K562 (cell line): ENCODE measurements around the gene DNAJB4. TPM values are rescaled to one million over a fixed set of nuclear protein-coding genes. Genes with fewer than 3 reads are reported as not detected.

Experiments used
- ATAC-seq: fragments of 200-7000 bp; cut with Tn5 transposase; 3 replicates; pipeline ENCODE4 v1.9.1; 2020; ENCODE audit warnings: moderate library complexity
- BruUV-seq: library from RNA; stranded (reverse); fragments of 400-500 nt; replicated peaks from 2 replicates; lab custom pipeline; 2021; lab: Mats Ljungman, UMichigan
- CTCF ChIA-PET: fragments of 300-600 bp; formaldehyde crosslinking; extraction: SDS; loops from one replicate; lab custom pipeline; 2021; ENCODE audit warnings: low intra/inter-chr PET ratio; lab: Yijun Ruan, JAX
- POLR2A ChIA-PET: fragments of 300-600, 350-650 bp; sonication (Branson Sonifier 250); formaldehyde crosslinking; extraction: SDS; loops from one replicate; lab custom pipeline; 2021; ENCODE audit warnings: antibody characterized with exemption, inconsistent platforms; lab: Yijun Ruan, JAX
- DNase-seq, 4 experiments: peaks; one replicate each; pipeline versions ENCODE4 v3.0.0 to v3.0.0-alpha.2; 2011 to 2018; ENCODE audit warnings: low spot score in 3 of 4, mixed read lengths in 3 of 4; ENCODE audit errors: extremely low read depth in 1 of 4
- FAIRE-seq: peaks from 2 replicates; lab custom pipeline; 2011; peaks lifted over from hg19 to GRCh38; lab: Jason Lieb, UNC
- H2AFZ ChIP-seq: 2 replicates; pipeline ENCODE4 v1.6.0; 2011; ENCODE audit warnings: low read depth, low read length, control low read depth, inconsistent platforms
- H3K27ac ChIP-seq: fragments of 200-600 bp; 3 replicates; pipeline ENCODE4 v1.8.0; 2011; ENCODE audit warnings: low read depth, mild to moderate bottlenecking, control low read depth, inconsistent platforms, low read length, moderate library complexity, mixed read lengths; ENCODE audit errors: extremely low read depth
- H3K27me3 ChIP-seq, 2 experiments: fragments of 300-600 bp in 1 of 2; 2 replicates in 1 of 2; 3 replicates in 1 of 2; pipeline versions ENCODE4 v1.6.0 to v1.8.0; 2011; ENCODE audit warnings: inconsistent platforms in 2 of 2, low read length in 2 of 2, mild to moderate bottlenecking in 1 of 2, mixed read lengths in 1 of 2, moderate library complexity in 1 of 2; ENCODE audit not compliant: control insufficient read depth in 2 of 2, insufficient read depth in 2 of 2
- H3K36me3 ChIP-seq: fragments of 300-600 bp; 3 replicates; pipeline ENCODE4 v1.8.0; 2011; ENCODE audit warnings: mild to moderate bottlenecking, low read length, inconsistent platforms; ENCODE audit not compliant: control insufficient read depth, insufficient read depth
- H3K4me1 ChIP-seq, 2 experiments: fragments of 200-600 bp in 1 of 2; replicated peaks in 1 of 2; 2 replicates in 1 of 2; 3 replicates in 1 of 2; pipeline versions ENCODE4 v1.5.1 to v1.8.0; 2011; ENCODE audit warnings: inconsistent platforms in 2 of 2, low read length in 2 of 2, mild to moderate bottlenecking in 1 of 2, mixed read lengths in 1 of 2, moderate library complexity in 1 of 2; ENCODE audit not compliant: control insufficient read depth in 2 of 2, insufficient read depth in 2 of 2
- H3K4me2 ChIP-seq: 2 replicates; pipeline ENCODE4 v1.6.1; 2011; ENCODE audit warnings: low read length, control low read depth, inconsistent platforms, mixed read lengths; ENCODE audit not compliant: insufficient read depth
- H3K4me3 ChIP-seq: fragments of 200-600 bp; sonication (generic), shearing (Covaris generic); 2 replicates; pipeline ENCODE4 v1.5.1; 2016; ENCODE audit warnings: control low read depth, inconsistent platforms
- H3K79me2 ChIP-seq: fragments of 200-600 bp; 3 replicates; pipeline ENCODE4 v1.8.0; 2011; ENCODE audit warnings: low read length, inconsistent platforms; ENCODE audit not compliant: control insufficient read depth, insufficient read depth
- H3K9ac ChIP-seq, 2 experiments: 2 replicates each; pipeline versions ENCODE4 v1.6.0 to v1.6.1; 2011; ENCODE audit warnings: low read depth in 2 of 2, low read length in 2 of 2, control low read depth in 1 of 2, inconsistent platforms in 1 of 2, mild to moderate bottlenecking in 1 of 2, mixed read lengths in 1 of 2; ENCODE audit not compliant: insufficient read depth in 1 of 2
- H3K9me1 ChIP-seq: one replicate; pipeline ENCODE4 v1.6.0; 2011; ENCODE audit warnings: inconsistent platforms, mild to moderate bottlenecking, low read length, moderate library complexity; ENCODE audit not compliant: control insufficient read depth, insufficient read depth
- H3K9me3 ChIP-seq: replicated peaks from 2 replicates; pipeline ENCODE4 v1.5.1; 2011; ENCODE audit warnings: low read depth, low read length, inconsistent platforms; ENCODE audit not compliant: control insufficient read depth, insufficient read depth
- H4K20me1 ChIP-seq: replicated peaks from 2 replicates; pipeline ENCODE4 v1.6.1; 2011; ENCODE audit warnings: low read length, inconsistent platforms, mixed read lengths; ENCODE audit not compliant: control insufficient read depth, insufficient read depth
- FIP1L1 ChIP-seq: fragments of 200-400 bp; formaldehyde crosslinking; IDR thresholded peaks from 2 replicates; pipeline ENCODE4 v1.6.1; 2018; ENCODE audit warnings: mild to moderate bottlenecking, low read depth, low read length; ENCODE audit not compliant: poor library complexity, severe bottlenecking
- OTX1 ChIP-seq: fragments of 450-650 bp; formaldehyde crosslinking; IDR thresholded peaks from 2 replicates; pipeline ENCODE4 v1.4.0; 2022; ENCODE audit warnings: mild to moderate bottlenecking
- RBFOX2 ChIP-seq: fragments of 200-400 bp; formaldehyde crosslinking; IDR thresholded peaks from 2 replicates; pipeline ENCODE4 v1.6.1; 2017; ENCODE audit warnings: low read depth, mild to moderate bottlenecking, low read length, moderate library complexity
- THRB ChIP-seq: fragments of 450-650 bp; formaldehyde crosslinking; conservative IDR thresholded peaks from 2 replicates; pipeline ENCODE4 v1.4.0; 2022; ENCODE audit warnings: mild to moderate bottlenecking, missing genetic modification characterization
- ZNF445 ChIP-seq: fragments of 250-450 bp; sonication (Bioruptor Pico); IDR thresholded peaks from 2 replicates; pipeline ENCODE4 v1.4.0; 2020; ENCODE audit warnings: low read depth, mild to moderate bottlenecking, moderate library complexity
- WGBS: fragments of 100-300 bp; shearing (Covaris generic); methylation state at CpG from one replicate; pipeline ENCODE4 v1.1.6; 2016; ENCODE audit warnings: low coverage, mixed read lengths; ENCODE audit not compliant: insufficient coverage; ENCODE audit errors: missing lambda C conversion rate; 5-methylcytosine and 5-hydroxymethylcytosine counted together
- in situ Hi-C: fragments of 300-500 bp; cut with MboI; formaldehyde crosslinking; loops from 4 replicates; pipeline ENCODE4 v1.15.0; 2018; ENCODE audit warnings: inconsistent platforms, mixed read lengths
- intact Hi-C: fragments of 100-400 bp; cut with micrococcal nuclease; formaldehyde crosslinking; loops from 2 replicates; pipeline ENCODE4 v1.14.2; 2022
- polyA plus RNA-seq, 8 experiments: library from polyadenylated mRNA; depleted of rRNA in 4 of 8; stranded (reverse) in 5 of 8; unstranded in 3 of 8; fragments of >200 nt; fragmentation: Nextera tagmentation in 2 of 8; fragmentation: Illumina TruSeq in 1 of 8; extraction: Ambion mirVana in 2 of 8; extraction: Trizol in 1 of 8; gene quantifications; 2 replicates each; pipeline versions ENCODE4 v1.2.1 to v1.2.3, GENCODE V29; 2011 to 2014; ENCODE audit warnings: inconsistent platforms in 1 of 8, missing spikeins in 1 of 8
- total RNA-seq, 7 experiments: library from RNA; depleted of rRNA in 6 of 7; stranded (reverse); fragments of >200 nt in 6 of 7; fragmentation: Illumina TruSeq in 2 of 7; extraction: Trizol in 2 of 7; gene quantifications; 2 replicates each; pipeline versions ENCODE4 v1.2.1 to v1.2.3, GENCODE V29; 2011 to 2021; ENCODE audit warnings: low replicate concordance in 1 of 7

DNAJB4 gene
- total and polyA plus RNA-seq, 9 of the 15 experiments (the other 6 are each of a cell fraction or from before 2014, with no cell fraction given): 8.5 to 27.7 (median 19.8) TPM

- H3K27me3 ChIP-seq: no peaks in the 10 kb centered on the region
- no peaks in the 10 kb centered on the region for H3K9me1 ChIP-seq
- in situ Hi-C loops (loop anchor here (10.0 kb wide), 1 partner anchor 109 kb away; no protein-coding TSS in a partner anchor), intact Hi-C loops (loop anchor here (2.0 to 5.0 kb wide), 3 partner anchors 109 to 325 kb away; partner anchors contain the start of gene USP33)
- H3K4me1 ChIP-seq: peaks cover 0 to 7% of the 10 kb centered on the region in 2 experiments; a peak in 3 of 5 replicates
- CTCF ChIA-PET: interaction anchor here (0.6 to 0.9 kb wide), 2 partner anchors 14 to 25 kb away, joined by 3 read pairs; no protein-coding TSS in a partner anchor
- H3K79me2 ChIP-seq: peaks cover 77% of the 10 kb centered on the region
- peak overlapping the region in 1 of 2 experiments; percentile 88; a peak in 3 of 4 replicates for H3K9ac ChIP-seq
- no peak overlapping the region for H2AFZ ChIP-seq
- H3K9me3 ChIP-seq: no peaks in the 10 kb centered on the region
- H3K27ac ChIP-seq: peak overlapping the region; percentile 96
- POLR2A ChIA-PET: interaction anchor here (0.9 to 10.5 kb wide), 18 partner anchors 9 to 193 kb away, joined by 3 to 199 read pairs (median 15); partner anchors contain the start of gene FUBP1
- DNase-seq: no peak
- H4K20me1 ChIP-seq: peaks cover 3% of the 10 kb centered on the region; the same call in 1 of the 2 replicates
- WGBS: 0% methylated on average over 1 of the region's 1 CpG
- no peak for TF ChIP-seq ZNF445
- TF ChIP-seq OTX1 (CRISPR knock-in tag): no peak
- TF ChIP-seq FIP1L1: no peak
- peak; percentile 56 for TF ChIP-seq RBFOX2
- no peak for TF ChIP-seq THRB (CRISPR knock-in tag)
- TF ChIP-seq, all 486 proteins: peak for 1
- peak overlapping the region; percentile 49 for H3K4me3 ChIP-seq
- ATAC-seq (no peak), FAIRE-seq (no peak)
- peak overlapping the region; percentile 79; the same call in 1 of the 2 replicates for H3K4me2 ChIP-seq
- no peaks in the 10 kb centered on the region for H3K36me3 ChIP-seq
- BruUV-seq: no TSS peak
These were observed 646 bp downstream of the DNAJB4 start for GRCh38 chr1:78005448-78005722.
